DOHH2 (cell line): Measurements from ENCODE around the gene RBM20.

Experiments
- H3F3A ChIP-seq: fragments of 200-600 bp; sonication (generic), shearing (Covaris generic); 2 replicates; pipeline ENCODE4 v1.6.0; 2016; ENCODE audit warnings: antibody characterized with exemption, mild to moderate bottlenecking; ENCODE audit not compliant: control insufficient read depth, insufficient read depth
- H3K27ac ChIP-seq: fragments of 200-600 bp; sonication (generic); 2 replicates; pipeline ENCODE4 v1.5.1; 2014; ENCODE audit warnings: low read depth, mild to moderate bottlenecking, low read length, moderate library complexity
- H3K27me3 ChIP-seq: fragments of 200-600 bp; sonication (generic); 2 replicates; pipeline ENCODE4 v1.6.1; 2014; ENCODE audit warnings: mild to moderate bottlenecking, low read length, mixed read lengths; ENCODE audit not compliant: control insufficient read depth
- H3K36me3 ChIP-seq: fragments of 200-600 bp; sonication (generic); 2 replicates; pipeline ENCODE4 v1.6.1; 2014; ENCODE audit warnings: mild to moderate bottlenecking, low read length, moderate library complexity, mixed read lengths; ENCODE audit not compliant: control insufficient read depth
- H3K4me1 ChIP-seq: fragments of 200-600 bp; sonication (generic); 2 replicates; pipeline ENCODE4 v1.6.1; 2014; ENCODE audit warnings: mild to moderate bottlenecking, low read length, mixed read lengths; ENCODE audit not compliant: control insufficient read depth
- H3K4me2 ChIP-seq: fragments of 200-600 bp; sonication (generic); 2 replicates; pipeline ENCODE4 v1.6.0; 2014; ENCODE audit warnings: mild to moderate bottlenecking, low read length, moderate library complexity
- H3K4me3 ChIP-seq: fragments of 200-600 bp; sonication (generic); 2 replicates; pipeline ENCODE4 v1.5.1; 2014; ENCODE audit warnings: mild to moderate bottlenecking, low read length, mixed read lengths
- H3K79me2 ChIP-seq: fragments of 200-600 bp; sonication (generic); 2 replicates; pipeline ENCODE4 v1.6.1; 2014; ENCODE audit warnings: mild to moderate bottlenecking, low read length, mixed read lengths; ENCODE audit not compliant: control insufficient read depth
- H3K9me2 ChIP-seq: fragments of 200-600 bp; sonication (generic); replicated peaks from 2 replicates; pipeline ENCODE4 v1.6.1; 2014; ENCODE audit warnings: mild to moderate bottlenecking, low read length, mixed read lengths; ENCODE audit not compliant: control insufficient read depth
- H3K9me3 ChIP-seq: fragments of 200-600 bp; sonication (generic); 2 replicates; pipeline ENCODE4 v1.6.1; 2014; ENCODE audit warnings: antibody characterized with exemption, low read length, mixed read lengths; ENCODE audit not compliant: control insufficient read depth, insufficient read depth
- H4K20me1 ChIP-seq: fragments of 200-600 bp; sonication (generic); 2 replicates; pipeline ENCODE4 v1.6.0; 2014; ENCODE audit warnings: low read depth, mild to moderate bottlenecking, antibody characterized with exemption, low read length, moderate library complexity; ENCODE audit not compliant: control insufficient read depth, insufficient read depth
- EZH2phosphoT487 ChIP-seq: fragments of 200-600 bp; sonication (generic); IDR thresholded peaks from 2 replicates; pipeline ENCODE4 v1.6.1; 2017; ENCODE audit warnings: borderline replicate concordance, mild to moderate bottlenecking, antibody characterized with exemption, low read length, moderate library complexity, mixed read lengths
- TF ChIP-seq, protein P1 (sequence below): fragments of 200-600 bp; sonication (generic); IDR thresholded peaks from one replicate; pipeline ENCODE4 v1.5.1; 2014; ENCODE audit warnings: antibody characterized with exemption, mild to moderate bottlenecking, low read depth, low read length; ENCODE audit not compliant: poor library complexity, severe bottlenecking

Gene RBM20

DNA sequence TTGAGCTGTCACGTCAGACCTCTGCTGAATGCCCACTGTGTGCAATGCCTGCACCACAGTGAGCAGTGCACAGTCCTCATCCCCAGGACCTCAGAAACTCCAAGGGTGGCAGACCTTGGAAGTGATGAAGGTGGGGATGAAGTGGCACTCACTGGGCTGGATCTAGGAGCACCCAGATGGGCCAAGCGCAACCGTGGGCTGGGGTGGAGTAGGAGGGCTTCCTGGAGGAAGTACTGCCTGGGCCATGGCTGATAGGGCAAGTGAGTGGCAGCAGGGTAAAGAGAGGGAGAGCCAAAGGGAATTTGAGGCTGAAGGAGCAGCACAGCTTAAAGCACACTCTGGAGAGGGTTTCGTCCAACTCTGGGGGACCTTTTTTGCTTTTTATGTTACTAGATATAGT, 52.3 kb downstream of the RBM20 start:
- H4K20me1 ChIP-seq: no peaks in the 10 kb centered on the region
- no peaks in the 10 kb centered on the region for H3K9me2 ChIP-seq
- H3K27ac ChIP-seq: no peak overlapping the region
- TF ChIP-seq, protein P1, sequence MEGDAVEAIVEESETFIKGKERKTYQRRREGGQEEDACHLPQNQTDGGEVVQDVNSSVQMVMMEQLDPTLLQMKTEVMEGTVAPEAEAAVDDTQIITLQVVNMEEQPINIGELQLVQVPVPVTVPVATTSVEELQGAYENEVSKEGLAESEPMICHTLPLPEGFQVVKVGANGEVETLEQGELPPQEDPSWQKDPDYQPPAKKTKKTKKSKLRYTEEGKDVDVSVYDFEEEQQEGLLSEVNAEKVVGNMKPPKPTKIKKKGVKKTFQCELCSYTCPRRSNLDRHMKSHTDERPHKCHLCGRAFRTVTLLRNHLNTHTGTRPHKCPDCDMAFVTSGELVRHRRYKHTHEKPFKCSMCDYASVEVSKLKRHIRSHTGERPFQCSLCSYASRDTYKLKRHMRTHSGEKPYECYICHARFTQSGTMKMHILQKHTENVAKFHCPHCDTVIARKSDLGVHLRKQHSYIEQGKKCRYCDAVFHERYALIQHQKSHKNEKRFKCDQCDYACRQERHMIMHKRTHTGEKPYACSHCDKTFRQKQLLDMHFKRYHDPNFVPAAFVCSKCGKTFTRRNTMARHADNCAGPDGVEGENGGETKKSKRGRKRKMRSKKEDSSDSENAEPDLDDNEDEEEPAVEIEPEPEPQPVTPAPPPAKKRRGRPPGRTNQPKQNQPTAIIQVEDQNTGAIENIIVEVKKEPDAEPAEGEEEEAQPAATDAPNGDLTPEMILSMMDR: no peak
- no peak for TF ChIP-seq EZH2phosphoT487
- H3K4me3 ChIP-seq: no peak overlapping the region
- no peaks in the 10 kb centered on the region for H3K79me2 ChIP-seq
- no peaks in the 10 kb centered on the region for H3K4me1 ChIP-seq
- no peaks in the 10 kb centered on the region for H3K36me3 ChIP-seq
- H3K27me3 ChIP-seq: no peaks in the 10 kb centered on the region
- H3K9me3 ChIP-seq: peaks cover 15% of the 10 kb centered on the region
- no peak overlapping the region for H3K4me2 ChIP-seq
- H3F3A ChIP-seq: no peaks in the 10 kb centered on the region

DNA sequence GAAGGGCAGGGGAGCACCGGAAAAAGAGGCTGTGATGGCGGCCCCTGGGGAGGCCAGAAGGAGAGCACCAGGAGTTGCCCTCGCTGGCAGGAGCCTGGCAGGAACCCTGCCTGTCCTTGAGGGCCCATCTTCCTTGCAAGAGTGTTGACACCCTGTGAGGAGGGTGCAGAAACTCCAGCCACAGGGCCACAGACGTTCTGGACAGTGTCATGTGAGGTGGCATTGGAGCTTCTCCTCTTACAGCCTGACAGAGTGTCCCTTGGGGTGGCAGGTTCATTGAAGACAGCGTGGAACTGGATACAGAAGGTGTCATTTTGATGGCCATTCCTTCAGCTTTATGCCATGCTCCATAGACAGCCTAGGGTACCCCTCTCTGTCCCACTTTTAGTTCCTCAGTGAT, 54.2 kb downstream of the RBM20 start:
- no peak overlapping the region for H3K27ac ChIP-seq
- no peak overlapping the region for H3K4me2 ChIP-seq
- no peaks in the 10 kb centered on the region for H3F3A ChIP-seq
- no peaks in the 10 kb centered on the region for H4K20me1 ChIP-seq
- 0 out of 2 replicates have a peak, but pooled peaks cover under 1% of the 10 kb centered on the region for H3K9me3 ChIP-seq
- no peaks in the 10 kb centered on the region for H3K27me3 ChIP-seq
- no peak overlapping the region for H3K4me3 ChIP-seq
- TF ChIP-seq, protein P1: no peak
- TF ChIP-seq EZH2phosphoT487: no peak
- no peaks in the 10 kb centered on the region for H3K79me2 ChIP-seq
- H3K36me3 ChIP-seq: no peaks in the 10 kb centered on the region
- no peaks in the 10 kb centered on the region for H3K9me2 ChIP-seq
- no peaks in the 10 kb centered on the region for H3K4me1 ChIP-seq

DNA sequence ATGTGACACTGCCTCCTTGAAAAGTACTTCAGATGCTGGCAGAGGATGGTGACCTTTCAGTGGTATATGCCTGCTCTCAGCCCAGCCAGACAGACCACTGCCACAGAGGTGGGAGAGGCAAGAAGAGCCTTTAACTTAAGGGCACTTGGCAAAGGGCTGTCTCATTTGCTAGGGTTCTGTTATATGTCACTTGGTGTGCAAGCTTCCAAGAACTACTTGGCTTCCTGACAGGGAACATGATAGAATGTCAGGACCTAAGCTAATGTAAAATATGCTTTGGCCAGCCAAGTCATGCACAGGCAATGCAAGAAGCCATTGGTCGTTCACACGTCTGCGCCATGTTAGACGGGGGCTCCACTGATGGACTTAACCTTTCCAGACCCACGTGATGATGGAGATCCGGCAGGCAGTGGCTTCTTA, 54.7 kb downstream of the RBM20 start:
- H3K4me3 ChIP-seq: no peak overlapping the region
- H3K79me2 ChIP-seq: no peaks in the 10 kb centered on the region
- no peak overlapping the region for H3K4me2 ChIP-seq
- no peaks in the 10 kb centered on the region for H4K20me1 ChIP-seq
- TF ChIP-seq, protein P1: no peak
- TF ChIP-seq EZH2phosphoT487: no peak
- H3K9me3 ChIP-seq: no peaks in the 10 kb centered on the region
- H3F3A ChIP-seq: no peaks in the 10 kb centered on the region
- no peaks in the 10 kb centered on the region for H3K36me3 ChIP-seq
- no peaks in the 10 kb centered on the region for H3K4me1 ChIP-seq
- no peaks in the 10 kb centered on the region for H3K9me2 ChIP-seq
- no peaks in the 10 kb centered on the region for H3K27me3 ChIP-seq
- no peak overlapping the region for H3K27ac ChIP-seq
